ENCODE data around the gene BCAR1. TPM values are rescaled to one million over a fixed set of nuclear protein-coding genes. Genes with fewer than 3 reads are reported as not detected.
A peak's percentile ranks its signal among the peaks of the same experiment; 100 is the strongest.
"Not testable (repeated sequence)": the region's sequence is repeated elsewhere in the genome, so short reads cannot be mapped to it uniquely, and the experiment has no call there.

The BCAR1 gene
- total and polyA plus RNA-seq, 12 donors, result 54.6 to 85.2 (median 71.3) TPM

- Histone ChIP-seq H3K27ac (no peak overlapping the region), H3K4me1 (peaks cover 0 to 25% (median 23%) of the 10 kb centered on the region in 9 donors), H3K36me3 (peaks cover 0 to 18% (median 0%) of the 10 kb centered on the region in 9 donors), H3K9me3 (peaks cover 0 to 4% (median 0%) of the 10 kb centered on the region in 11 donors), H3K4me3 (no peak overlapping the region), H3K27me3 (peaks cover 0 to 14% (median 0%) of the 10 kb centered on the region in 7 donors)
- no peak for TF ChIP-seq CTCF (IDR thresholded peaks at IDR 0.05)
- ATAC-seq (no peak), DNase-seq (no peak)
- intact Hi-C loops (cut with DNase I), result no loop called here
- 89 to 90% methylated on average over 6 of the region's 6 CpGs for WGBS, 2 donors
Observed at GRCh38 chr16:75286389-75286788, 35.0 kb upstream of the BCAR1 start.

GRCh38 chr16:75282466-75283281 is 31.2 kb upstream of the BCAR1 start:
- no peak for DNase-seq
- 90 to 92% methylated on average over 11 of the region's 11 CpGs for WGBS, 2 donors

GRCh38 chr16:75281826-75282225 is 30.4 kb upstream of the BCAR1 start:
- Histone ChIP-seq H3K27me3 (peaks cover 0 to 30% (median 0%) of the 10 kb centered on the region in 7 donors), H3K4me3 (no peak overlapping the region), H3K27ac (no peak overlapping the region), H3K36me3 (peaks cover 0 to 5% (median 0%) of the 10 kb centered on the region in 9 donors), H3K4me1 (peaks cover 0 to 5% (median 0%) of the 10 kb centered on the region in 9 donors), H3K9me3 (peaks cover 0 to 4% (median 0%) of the 10 kb centered on the region in 11 donors)
- TF ChIP-seq CTCF (IDR thresholded peaks at IDR 0.05), result no peak
- ATAC-seq (no peak), DNase-seq (no peak)
- intact Hi-C loops (cut with DNase I), result no loop called here
- 95 to 98% methylated on average over 6 of the region's 6 CpGs for WGBS, 2 donors

More at GRCh38 chr16:75282466-75283281, 31.2 kb upstream of the BCAR1 start:
- peak in 1 of 8 donors; percentile 41 for ATAC-seq
- Histone ChIP-seq H3K4me3 (no peak overlapping the region), H3K27me3 (peaks cover 0 to 30% (median 0%) of the 10 kb centered on the region in 7 donors), H3K4me1 (peaks cover 0 to 5% (median 0%) of the 10 kb centered on the region in 9 donors), H3K27ac (no peak overlapping the region), H3K36me3 (peaks cover 0 to 5% (median 0%) of the 10 kb centered on the region in 9 donors), H3K9me3 (peaks cover 0 to 4% (median 0%) of the 10 kb centered on the region in 11 donors)
- intact Hi-C loops (cut with DNase I), result no loop called here
- TF ChIP-seq CTCF (IDR thresholded peaks at IDR 0.05), result no peak

GRCh38 chr16:75281009-75281408 is 29.6 kb upstream of the BCAR1 start:
- intact Hi-C loops (cut with DNase I); H3K27ac ChIP-seq; H3K36me3 ChIP-seq; ATAC-seq; H3K4me1 ChIP-seq; H3K9me3 ChIP-seq; H3K4me3 ChIP-seq; DNase-seq: not testable (repeated sequence)
- WGBS, 2 donors, result 98 to 99% methylated on average over 2 of the region's 2 CpGs
- H3K27me3 ChIP-seq, result peaks cover 0 to 30% (median 0%) of the 10 kb centered on the region in 7 donors
